AG04450 (cell line): ENCODE data around the gene PTBP1. TPM values are rescaled to one million over a fixed set of nuclear protein-coding genes. Genes with fewer than 3 reads are reported as not detected.

Experiments used
- CTCF ChIA-PET: fragments of 300-600, 350-600 bp; formaldehyde crosslinking; extraction: SDS; loops from one replicate; lab custom pipeline; 2022; ENCODE audit warnings: antibody characterized with exemption, inconsistent platforms; lab: Charles Lee
- POLR2A ChIA-PET: fragments of 350-600 bp; formaldehyde crosslinking; extraction: SDS; loops from one replicate; lab custom pipeline; 2021; ENCODE audit warnings: antibody characterized with exemption, inconsistent platforms; lab: Yijun Ruan, JAX
- DNase-seq: peaks from one replicate; pipeline ENCODE4 v3.0.0-alpha.2; 2011; ENCODE audit warnings: low read depth, low spot score
- H3K27ac ChIP-seq: one replicate; pipeline ENCODE4 v1.5.1; 2012; ENCODE audit warnings: low read depth, low read length, control low read depth
- H3K27me3 ChIP-seq: one replicate; pipeline ENCODE4 v1.6.0; 2012; ENCODE audit warnings: low read length; ENCODE audit not compliant: control insufficient read depth, insufficient read depth
- H3K4me3 ChIP-seq: 2 replicates; pipeline ENCODE4 v1.5.1; 2011; ENCODE audit warnings: mild to moderate bottlenecking, low read depth, low read length, control low read depth
- H3K9me3 ChIP-seq: 2 replicates; pipeline ENCODE4 v1.5.1; 2012; ENCODE audit warnings: low read length; ENCODE audit not compliant: control insufficient read depth, insufficient read depth
- CTCF ChIP-seq: IDR thresholded peaks from 2 replicates; pipeline ENCODE4 v1.5.1; 2011; ENCODE audit warnings: low read depth, low read length, control low read depth, inconsistent platforms
- polyA minus RNA-seq: library from RNA; depleted of rRNA, polyadenylated mRNA; stranded (reverse); fragments of >200 nt; gene quantifications from 2 replicates; pipeline ENCODE4 v1.2.3, GENCODE V29; 2011; rRNA and poly(A)+ RNA removed
- polyA plus RNA-seq: library from polyadenylated mRNA; depleted of rRNA; stranded (reverse); fragments of >200 nt; gene quantifications from 2 replicates; pipeline ENCODE4 v1.2.3, GENCODE V29; 2011; rRNA removed

PTBP1 gene
- polyA plus RNA-seq, result 141 and 216 TPM in 2 replicates
- 159 and 225 TPM in 2 replicates for polyA minus RNA-seq

- CTCF ChIA-PET, result no interaction called here
- peak; percentile 100 for DNase-seq
- no peak for TF ChIP-seq CTCF
- POLR2A ChIA-PET, result interaction anchor here (0.6 to 2.3 kb wide), 6 partner anchors 13 to 187 kb away, joined by 3 to 11 read pairs (median 4); partner anchors contain the start of gene WDR18
- Histone ChIP-seq H3K27ac (peak within 1 kb of the TSS; percentile 70), H3K9me3 (no peaks in the 10 kb centered on the region; the same call in 1 of the 2 replicates), H3K27me3 (no peaks in the 10 kb centered on the region), H3K4me3 (peak within 1 kb of the TSS; percentile 90)
Measured at GRCh38 chr19:796692-797527, at the start of gene PTBP1. TSS of gene PTBP1 (plus strand) at chr19:797452. CDS start at chr19:797498, 46 bp downstream.

GRCh38 chr19:748274-748598, 49.0 kb upstream of the PTBP1 start:
- Histone ChIP-seq H3K4me3 (no peak overlapping the region), H3K27me3 (no peaks in the 10 kb centered on the region), H3K27ac (no peak overlapping the region), H3K9me3 (peaks cover 49% of the 10 kb centered on the region)
- no peak for DNase-seq
- no peak for TF ChIP-seq CTCF
- ChIA-PET CTCF (no interaction called here), POLR2A (no interaction called here)

- POLR2A ChIA-PET, result no interaction called here
Measured at GRCh38 chr19:749811-750210, 47.4 kb upstream of the PTBP1 start.

GRCh38 chr19:750640-751423, 46.4 kb upstream of the PTBP1 start, which contains the start of gene MISP:
TSS of gene MISP (plus strand) at chr19:751112. CDS start at chr19:756947, 5,835 bp downstream.
- Histone ChIP-seq H3K27me3 (no peaks in the 10 kb centered on the region), H3K27ac (peak within 1 kb of the TSS; percentile 87), H3K9me3 (peaks cover 29% of the 10 kb centered on the region), H3K4me3 (no peak within 1 kb of the TSS)
- ChIA-PET CTCF (no interaction called here), POLR2A (no interaction called here)
- TF ChIP-seq CTCF, result no peak
- DNase-seq, result no peak

More at GRCh38 chr19:749811-750210, 47.4 kb upstream of the PTBP1 start:
- DNase-seq, result no peak
- H3K27ac ChIP-seq, result no peak overlapping the region
- H3K9me3 ChIP-seq, result peaks cover 36% of the 10 kb centered on the region
- no peak for TF ChIP-seq CTCF
- CTCF ChIA-PET, result no interaction called here
- H3K4me3 ChIP-seq, result no peak overlapping the region
- no peaks in the 10 kb centered on the region for H3K27me3 ChIP-seq
